ENCODE data around the gene PPARD.

DNA sequence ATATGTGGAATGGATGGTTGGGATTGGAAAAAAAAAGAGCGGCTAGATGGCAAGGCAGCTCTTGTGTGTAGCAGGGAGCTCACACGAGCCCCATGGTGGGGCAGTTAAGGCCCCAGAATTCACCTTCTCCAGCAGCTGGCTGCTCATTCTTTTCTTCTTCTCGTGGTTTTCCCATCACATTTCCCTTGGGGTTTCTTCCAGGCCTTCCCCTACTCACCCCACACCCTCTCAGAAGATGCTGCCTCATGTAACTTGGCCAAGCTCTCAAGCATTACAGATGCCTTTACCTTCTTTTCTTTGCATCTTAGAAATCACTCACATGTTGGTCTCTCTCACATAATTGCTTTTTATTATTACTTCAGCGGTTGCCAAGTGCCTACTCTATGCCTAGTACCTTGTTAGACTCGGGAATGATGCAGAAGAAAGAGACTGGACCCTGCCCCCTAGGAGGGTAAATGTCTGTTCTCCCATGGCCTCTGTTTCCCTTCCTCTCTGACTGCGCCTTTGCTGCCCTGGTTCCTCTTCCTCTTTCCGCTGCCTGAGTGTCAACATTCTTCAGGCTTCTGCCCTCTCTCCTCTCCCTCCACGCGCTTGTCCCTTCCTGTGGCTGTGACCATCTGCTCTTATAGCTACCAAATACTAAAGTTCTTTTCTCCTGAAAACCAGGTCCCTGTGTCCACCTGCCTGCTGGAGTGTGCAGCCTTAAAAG lies 28.6 kb downstream of the PPARD start:
- TF ChIP-seq CTCF (IDR thresholded peaks at IDR 0.05) (no peak), POLR2A (IDR thresholded peaks at IDR 0.05) (no peak)
